ENCODE results near the gene TTLL11.
"Not testable (repeated sequence)": the region's sequence is repeated elsewhere in the genome, so short reads cannot be mapped to it uniquely, and the experiment has no call there.

TTLL11 gene

GRCh38 chr9:122120316-122121071 is 27.4 kb upstream of the TTLL11 start:
- H3K4me3 ChIP-seq (ENCODE audit: low read depth, low read length), result no peak overlapping the region
- TF ChIP-seq CTCF (IDR thresholded peaks at IDR 0.05; ENCODE audit: low read depth, low read length, missing control alignments), result no peak
- DNase-seq (ENCODE audit: low read depth), result no peak

GRCh38 chr9:122119721-122120120 is 26.6 kb upstream of the TTLL11 start:
- DNase-seq (ENCODE audit: low read depth), result no peak
- TF ChIP-seq CTCF (IDR thresholded peaks at IDR 0.05; ENCODE audit: low read depth, low read length, missing control alignments), result no peak

GRCh38 chr9:122119166-122119521 is 26.0 kb upstream of the TTLL11 start:
- H3K4me3 ChIP-seq (ENCODE audit: low read depth, low read length), result no peak overlapping the region
- DNase-seq (ENCODE audit: low read depth), result no peak

More at GRCh38 chr9:122119721-122120120, 26.6 kb upstream of the TTLL11 start:
- no peak overlapping the region for H3K4me3 ChIP-seq (ENCODE audit: low read depth, low read length)

GRCh38 chr9:122118343-122119165 is 25.4 kb upstream of the TTLL11 start:
- no peak overlapping the region for H3K4me3 ChIP-seq (ENCODE audit: low read depth, low read length)
- no peak for DNase-seq (ENCODE audit: low read depth)
- no peak for TF ChIP-seq CTCF (IDR thresholded peaks at IDR 0.05; ENCODE audit: low read depth, low read length, missing control alignments)

More at GRCh38 chr9:122119166-122119521, 26.0 kb upstream of the TTLL11 start:
- no peak for TF ChIP-seq CTCF (IDR thresholded peaks at IDR 0.05; ENCODE audit: low read depth, low read length, missing control alignments)

- not testable (repeated sequence) for DNase-seq (ENCODE audit: low read depth); H3K4me3 ChIP-seq (ENCODE audit: low read depth, low read length)
These were observed 24.1 kb upstream of the TTLL11 start for GRCh38 chr9:122117241-122117640.

- no peak for DNase-seq (ENCODE audit: low read depth)
- no peak overlapping the region for H3K4me3 ChIP-seq (ENCODE audit: low read depth, low read length)
These were observed 23.5 kb upstream of the TTLL11 start for GRCh38 chr9:122116448-122117173.

More at GRCh38 chr9:122116448-122117173, 23.5 kb upstream of the TTLL11 start:
- no peak for TF ChIP-seq CTCF (IDR thresholded peaks at IDR 0.05; ENCODE audit: low read depth, low read length, missing control alignments)

Data from GM12864 (cell line).